Measurements from ENCODE around the gene MOGAT2.

The MOGAT2 gene

GRCh38 chr11:75673977-75674582 is 43.6 kb upstream of the MOGAT2 start (continued):
- TF ChIP-seq CSRNP3 (CRISPR knock-in tag; IDR thresholded peaks at IDR 0.05) (no peak), ZFP30 (CRISPR knock-in tag; IDR thresholded peaks at IDR 0.05) (no peak)

GRCh38 chr11:75677275-75677674 is 40.4 kb upstream of the MOGAT2 start:
- ATAC-seq, result no peak
- no peak for TF ChIP-seq PATZ1 (CRISPR knock-in tag; IDR thresholded peaks at IDR 0.05; ENCODE audit: borderline replicate concordance)

GRCh38 chr11:75677909-75678308 is 39.7 kb upstream of the MOGAT2 start:
- TF ChIP-seq PATZ1 (CRISPR knock-in tag; IDR thresholded peaks at IDR 0.05; ENCODE audit: borderline replicate concordance) (no peak), BACH2 (CRISPR knock-in tag; IDR thresholded peaks at IDR 0.05; ENCODE audit: borderline replicate concordance) (no peak), SNAI2 (CRISPR knock-in tag; IDR thresholded peaks at IDR 0.05) (no peak), ZFP3 (CRISPR knock-in tag; IDR thresholded peaks at IDR 0.05) (no peak), TOX (CRISPR knock-in tag; IDR thresholded peaks at IDR 0.05; ENCODE audit: borderline replicate concordance) (no peak), ZNF8 (CRISPR knock-in tag; IDR thresholded peaks at IDR 0.05) (no peak), PPARA (CRISPR knock-in tag; IDR thresholded peaks at IDR 0.05; ENCODE audit: borderline replicate concordance) (no peak), OSR1 (CRISPR knock-in tag; IDR thresholded peaks at IDR 0.05) (no peak), RARB (CRISPR knock-in tag; IDR thresholded peaks at IDR 0.05) (no peak), CREB5 (CRISPR knock-in tag; IDR thresholded peaks at IDR 0.05; ENCODE audit: low read depth) (no peak), ZNF565 (CRISPR knock-in tag; conservative IDR thresholded peaks at IDR 0.05; ENCODE audit: low read depth) (no peak), CSDC2 (CRISPR knock-in tag; IDR thresholded peaks at IDR 0.05) (no peak), ZNF70 (CRISPR knock-in tag; IDR thresholded peaks at IDR 0.05) (no peak), ESRRG (CRISPR knock-in tag; IDR thresholded peaks at IDR 0.05) (no peak)
- no peak for ATAC-seq

- TF ChIP-seq SNAI2 (CRISPR knock-in tag; IDR thresholded peaks at IDR 0.05) (no peak), ZFP3 (CRISPR knock-in tag; IDR thresholded peaks at IDR 0.05) (no peak), TOX (CRISPR knock-in tag; IDR thresholded peaks at IDR 0.05; ENCODE audit: borderline replicate concordance) (no peak), PATZ1 (CRISPR knock-in tag; IDR thresholded peaks at IDR 0.05; ENCODE audit: borderline replicate concordance) (no peak), GLIS3 (CRISPR knock-in tag; IDR thresholded peaks at IDR 0.05) (no peak), ZC3H10 (CRISPR knock-in tag; IDR thresholded peaks at IDR 0.05) (no peak)
- no peak for ATAC-seq
These were observed 38.9 kb upstream of the MOGAT2 start for GRCh38 chr11:75678620-75679259.

All from SK-N-SH treated with all-trans-retinoic acid at 6 μM for 48 hours (cell line).